RWPE1 (cell line): ENCODE measurements around the gene PXDN.
"Not testable (repeated sequence)": the region's sequence is repeated elsewhere in the genome, so short reads cannot be mapped to it uniquely, and the experiment has no call there.

Experiments
- CTCF ChIA-PET: fragments of 350-600 bp; sonication (Branson Sonifier 250); formaldehyde crosslinking; extraction: SDS; loops from one replicate; lab custom pipeline; 2021; lab: Yijun Ruan, JAX
- POLR2A ChIA-PET: fragments of 400-600 bp; formaldehyde crosslinking; extraction: SDS; loops from one replicate; lab custom pipeline; 2020; ENCODE audit warnings: antibody characterized with exemption; ENCODE audit not compliant: low non-redundant PET; lab: Yijun Ruan, JAX
- DNase-seq: peaks from one replicate; pipeline ENCODE4 v3.0.0; 2012; ENCODE audit warnings: low spot score
- H3K27ac ChIP-seq: fragments of 450-650 bp; 2 replicates; pipeline ENCODE4 v1.5.1; 2017
- CTCF ChIP-seq: fragments of 450-650 bp; conservative IDR thresholded peaks from 2 replicates; pipeline ENCODE4 v1.5.1; 2017; ENCODE audit warnings: low read depth, mild to moderate bottlenecking

PXDN gene

DNA sequence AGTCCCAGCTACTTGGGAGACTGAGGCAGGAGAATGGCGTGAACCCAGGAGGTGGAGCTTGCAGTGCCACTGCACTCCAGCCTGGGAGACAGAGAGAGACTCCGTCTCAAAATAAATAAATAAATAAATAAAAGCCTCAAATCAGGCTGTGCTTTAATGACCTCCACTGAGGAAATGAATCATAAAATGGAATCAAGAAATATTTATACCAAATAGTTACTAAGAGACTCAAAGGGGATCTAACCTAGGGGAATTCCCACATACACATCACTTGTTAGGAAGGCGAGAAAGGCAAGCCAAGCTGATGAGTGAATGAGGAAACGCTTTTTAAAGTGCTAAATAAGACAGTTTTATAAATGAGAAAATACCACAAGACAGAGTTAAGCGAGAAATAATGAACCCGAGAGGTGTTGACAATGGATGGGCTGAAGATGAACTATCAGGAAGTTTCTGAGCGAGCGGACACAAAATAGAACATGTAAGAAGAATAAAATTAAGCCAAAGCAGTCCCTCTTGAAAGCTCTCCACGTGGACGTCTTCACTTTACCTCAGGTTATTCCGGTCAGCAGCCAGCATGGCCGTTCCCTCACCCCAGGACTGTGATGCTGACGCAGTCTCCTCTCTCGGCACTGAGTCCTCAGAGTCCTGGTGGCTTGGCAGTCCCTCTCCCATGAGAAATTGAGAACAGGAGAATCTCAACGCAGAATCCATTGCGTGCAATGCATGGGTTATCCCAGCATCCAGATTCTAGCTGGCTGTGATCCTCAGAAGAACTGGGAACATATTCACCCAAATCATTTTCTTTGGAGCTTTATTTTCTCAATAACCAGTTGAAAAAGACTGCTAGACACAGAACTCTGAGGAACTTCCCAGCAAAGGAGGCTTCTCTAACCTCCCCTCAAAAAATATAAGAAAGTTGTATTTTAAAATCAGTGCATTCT is 22.3 kb downstream of the PXDN start:
- H3K27ac ChIP-seq: peak overlapping the region; percentile 100
- TF ChIP-seq CTCF: no peak
- DNase-seq: peak; percentile 94
- POLR2A ChIA-PET: no interaction called here
- CTCF ChIA-PET: interaction anchor here (0.7 to 0.8 kb wide), 2 partner anchors 29 to 31 kb away, joined by 3 read pairs; no protein-coding TSS in a partner anchor

DNA sequence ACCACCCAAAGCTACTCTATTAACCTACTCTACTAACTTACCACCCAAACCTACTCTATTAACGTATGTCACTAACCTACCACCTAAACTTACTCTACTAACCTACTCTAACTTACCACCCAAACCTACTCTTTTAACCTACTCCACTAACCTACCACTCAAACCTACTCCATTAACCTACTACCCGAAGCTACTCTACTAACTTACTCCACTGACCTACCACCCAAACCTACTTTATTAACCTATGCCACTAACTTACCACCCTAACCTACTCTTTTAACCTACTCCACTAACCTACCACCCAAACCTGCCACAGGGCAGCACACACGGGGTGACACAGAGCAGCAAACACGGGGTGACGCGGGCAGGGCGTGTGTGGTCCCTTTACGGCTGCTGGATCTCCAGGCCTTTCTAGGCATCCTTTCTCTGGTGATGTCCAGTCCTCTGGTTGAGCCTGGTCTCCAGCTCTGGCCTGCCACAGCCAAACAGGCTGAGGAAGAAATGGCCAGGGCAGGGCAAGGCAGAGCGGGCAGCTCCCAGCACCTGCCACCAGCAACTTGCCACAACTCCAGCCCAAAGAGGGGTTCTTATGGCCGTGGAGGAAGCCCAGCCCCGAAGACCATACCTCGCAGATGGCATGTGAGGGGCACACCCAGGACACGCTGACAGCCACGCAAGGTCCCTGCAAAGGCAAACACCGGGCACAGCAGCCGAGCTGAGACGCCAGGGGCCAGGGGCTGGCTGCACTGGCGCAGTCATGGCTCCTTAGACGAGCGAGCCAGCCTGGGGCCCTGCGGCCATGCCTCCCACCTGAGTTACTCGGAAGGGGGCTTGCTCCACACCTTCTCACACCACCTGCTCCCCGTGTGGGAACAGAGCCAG is 25.7 kb downstream of the PXDN start:
- H3K27ac ChIP-seq: peak overlapping the region; percentile 52
- no peak for DNase-seq
- TF ChIP-seq CTCF: no peak
- POLR2A ChIA-PET: no interaction called here
- CTCF ChIA-PET: interaction anchor here (0.6 to 0.7 kb wide), 2 partner anchors 23 to 75 kb away, joined by 6 to 12 read pairs; no protein-coding TSS in a partner anchor

DNA sequence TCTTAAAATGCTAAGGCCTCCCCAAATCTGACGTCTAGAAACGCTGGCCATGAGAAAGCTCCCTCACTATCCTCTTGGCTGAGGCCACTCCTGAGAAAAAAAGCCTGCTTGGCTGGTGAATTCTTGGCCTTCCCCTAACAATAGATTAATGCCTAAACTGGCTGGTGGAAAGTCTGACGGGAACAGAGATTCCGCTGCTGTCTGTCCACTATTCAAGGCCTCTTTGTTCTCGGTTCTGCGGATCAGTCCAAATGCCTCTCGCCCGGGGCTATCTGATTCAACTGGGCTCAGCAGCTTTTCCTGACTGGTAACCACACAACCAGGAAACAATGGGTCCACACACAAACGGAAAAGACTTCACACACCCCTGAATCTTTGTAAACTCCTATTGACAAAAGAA is 27.2 kb downstream of the PXDN start:
- no peak for TF ChIP-seq CTCF
- CTCF ChIA-PET: interaction anchor here (0.7 to 0.8 kb wide), 3 partner anchors 9 to 543 kb away, joined by 3 read pairs; no protein-coding TSS in a partner anchor
- POLR2A ChIA-PET: interaction anchor here (0.7 kb wide), 1 partner anchor 12 kb away, joined by 4 read pairs; no protein-coding TSS in a partner anchor
- peak overlapping the region; percentile 79 for H3K27ac ChIP-seq
- DNase-seq: peak; percentile 61

- peak overlapping the region; percentile 79 for H3K27ac ChIP-seq
- DNase-seq: no peak
- ChIA-PET POLR2A (no interaction called here), CTCF (interaction anchor here (0.8 kb wide), 1 partner anchor 8 kb away, joined by 3 read pairs; no protein-coding TSS in a partner anchor)
- no peak for TF ChIP-seq CTCF
Measured at GRCh38 chr2:1716441-1716840, 27.9 kb downstream of the PXDN start.

GRCh38 chr2:1716014-1716305 is 28.4 kb downstream of the PXDN start:
- POLR2A ChIA-PET: not testable (repeated sequence)
- H3K27ac ChIP-seq: peak overlapping the region; percentile 79

GRCh38 chr2:1715184-1716013 is 28.9 kb downstream of the PXDN start:
- CTCF ChIA-PET: interaction anchor here (0.6 kb wide), 1 partner anchor 1808 kb away, joined by 3 read pairs; no protein-coding TSS in a partner anchor
- POLR2A ChIA-PET: no interaction called here
- no peak for TF ChIP-seq CTCF
- peak overlapping the region; percentile 79 for H3K27ac ChIP-seq
- DNase-seq: no peak

More at GRCh38 chr2:1716014-1716305, 28.4 kb downstream of the PXDN start:
- DNase-seq, CTCF ChIA-PET: not testable (repeated sequence)
